DMS 273 treated with DMSO at 0.1 percent for 48 hours (cell line): ENCODE measurements around the gene SH3GL3.

Experiments used
- DNase-seq: peaks from one replicate; lab custom pipeline; 2025; lab: John Stamatoyannopoulos, UW

Gene SH3GL3

DNA sequence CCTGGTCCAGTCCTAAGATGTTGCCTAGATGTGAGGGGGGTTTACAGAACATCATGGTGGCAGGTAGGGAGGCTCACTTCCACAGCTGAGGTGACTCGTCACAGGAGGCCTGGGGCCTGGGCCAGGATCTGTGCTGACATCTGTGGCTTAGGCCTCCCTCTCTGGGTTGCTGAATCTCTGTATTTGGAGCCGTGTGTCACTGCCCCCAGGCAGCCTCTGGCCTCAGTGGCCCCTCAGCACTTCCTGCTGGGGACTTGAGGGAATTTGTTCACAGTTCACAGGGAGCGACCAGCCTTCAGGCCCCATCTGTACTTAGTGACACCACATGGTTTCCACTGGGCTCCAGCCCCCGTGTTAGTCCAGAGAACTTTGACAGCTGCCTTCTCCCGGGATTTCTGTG is 165.1 kb downstream of the SH3GL3 start:
- no peak for DNase-seq

GRCh38 chr15:83612898-83613635 is 165.9 kb downstream of the SH3GL3 start:
- DNase-seq: no peak

DNA sequence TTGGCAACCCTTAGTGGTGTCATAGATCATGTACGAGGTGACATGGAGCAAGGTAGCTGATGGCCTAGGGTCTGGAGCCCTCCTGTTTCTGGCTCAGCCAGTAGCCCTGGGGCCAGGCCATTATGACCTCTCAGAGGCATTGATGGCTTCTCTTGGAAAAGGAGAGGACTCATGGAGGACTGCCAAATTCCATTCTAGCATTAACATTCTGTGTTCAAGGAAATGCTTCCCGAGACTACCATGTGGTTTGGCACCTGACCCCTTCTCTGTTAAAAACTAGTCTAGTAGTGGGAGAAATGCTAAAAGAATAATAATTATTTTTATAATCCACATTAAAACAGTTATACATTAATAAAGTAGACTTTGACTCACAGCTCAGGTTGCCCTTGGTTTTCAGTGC is 166.6 kb downstream of the SH3GL3 start:
- no peak for DNase-seq

DNA sequence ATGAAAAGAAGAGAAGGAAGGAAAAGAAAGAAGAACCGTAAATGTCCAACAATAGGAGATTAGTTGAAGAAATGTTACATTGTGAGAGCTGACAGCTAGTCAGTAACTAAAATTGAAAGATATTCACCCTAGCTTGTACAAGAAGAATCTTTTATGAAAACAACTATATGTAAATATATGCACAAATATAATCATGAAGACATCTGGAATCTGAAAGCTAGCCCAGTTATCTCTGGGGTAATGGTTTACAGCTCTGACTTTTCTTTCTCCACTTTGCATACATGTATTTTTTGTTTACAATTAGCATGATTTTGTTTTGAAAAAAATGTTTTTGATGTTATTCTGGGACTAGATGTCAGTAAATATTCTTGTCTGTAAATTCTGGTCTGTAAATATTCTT is 169.7 kb downstream of the SH3GL3 start:
- DNase-seq: no peak

DNA sequence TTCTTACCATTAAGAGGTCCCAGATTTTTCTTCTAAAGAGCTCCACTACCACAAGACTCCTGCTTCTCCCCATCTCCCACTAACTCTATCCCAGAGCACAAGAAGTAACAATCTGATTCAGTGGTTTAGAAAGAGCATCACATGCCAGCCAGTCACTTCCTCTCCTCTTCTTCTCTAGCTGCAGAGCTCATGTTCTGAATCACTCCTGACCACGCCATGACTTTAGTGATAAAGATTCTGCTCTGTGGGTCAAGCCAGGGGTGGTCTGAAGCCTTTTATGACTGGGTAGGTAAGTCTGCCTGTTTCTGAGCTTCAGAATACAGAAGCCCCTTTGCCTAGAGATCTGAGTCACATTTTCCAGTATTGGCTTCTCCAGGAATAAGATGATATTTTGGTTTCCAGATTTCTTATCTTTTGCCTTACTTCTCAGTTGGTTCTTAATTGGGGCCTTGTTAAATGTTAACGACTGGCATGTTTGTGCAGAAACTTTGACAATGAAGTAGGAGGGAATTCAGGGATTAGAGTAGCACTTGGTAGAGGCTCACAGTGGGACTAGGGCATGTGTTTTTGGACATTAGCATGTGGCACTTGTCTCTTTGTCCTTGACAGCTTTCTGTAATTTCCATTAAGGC is 179.1 kb downstream of the SH3GL3 start:
- no peak for DNase-seq

GRCh38 chr15:83631534-83631933 is 184.4 kb downstream of the SH3GL3 start:
- DNase-seq: no peak

DNA sequence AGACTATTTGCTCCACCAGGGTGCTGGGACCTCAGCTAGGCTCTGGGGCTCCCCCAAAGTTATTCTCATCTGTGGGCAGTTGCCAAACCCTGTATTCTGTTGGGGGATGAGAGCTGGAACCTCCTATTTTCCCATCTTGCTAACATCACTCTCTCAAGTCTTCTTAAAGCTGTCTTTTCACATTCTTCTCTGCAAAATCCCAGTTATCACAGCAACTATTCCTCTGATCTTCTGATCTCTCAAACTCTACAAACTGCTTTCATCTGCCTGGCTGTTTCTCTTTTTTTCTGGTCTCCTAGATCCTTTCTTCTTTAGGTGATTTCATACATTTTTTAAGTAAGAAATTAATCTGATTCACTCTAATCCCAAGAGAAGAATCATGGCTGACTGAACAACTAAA is 196.1 kb downstream of the SH3GL3 start:
- DNase-seq: no peak

DNA sequence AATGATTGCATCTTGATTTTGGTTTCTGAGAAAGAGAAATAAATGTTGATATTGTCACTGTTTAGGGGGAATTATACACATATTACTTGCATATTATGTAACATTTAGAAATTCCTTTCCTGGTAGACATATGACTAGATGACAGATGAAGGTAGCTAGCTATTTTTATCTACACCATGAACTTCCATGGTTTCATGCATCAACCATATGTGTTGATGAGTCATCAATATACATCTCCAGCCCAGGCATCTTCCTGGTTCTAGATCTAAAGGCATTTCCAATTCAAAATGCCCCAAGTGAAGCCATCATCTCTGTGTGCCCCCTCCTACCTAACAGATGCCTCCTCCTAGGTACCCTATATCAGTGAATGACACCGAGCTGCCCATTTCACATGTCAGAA is 197.3 kb downstream of the SH3GL3 start:
- DNase-seq: no peak

DNA sequence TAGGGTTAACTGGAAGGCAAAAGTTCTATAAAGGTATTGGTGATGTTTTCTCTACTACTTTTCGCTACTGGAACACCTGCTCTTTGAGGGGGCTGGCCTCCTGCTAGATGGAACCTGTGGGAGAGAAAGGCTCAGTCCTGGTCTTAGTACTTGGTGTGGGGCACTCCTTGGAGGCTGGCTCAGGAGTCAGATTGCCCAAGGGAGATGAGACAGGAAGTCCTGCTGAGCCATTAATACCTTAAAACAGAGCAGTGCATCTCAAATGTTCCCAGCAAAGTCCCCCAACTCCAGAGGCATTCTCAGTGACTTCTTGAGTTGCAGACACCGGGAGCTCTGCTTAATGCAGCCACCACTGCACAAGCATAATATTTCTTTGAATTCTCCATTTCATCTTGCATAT is 203.7 kb downstream of the SH3GL3 start:
- DNase-seq: no peak

GRCh38 chr15:83651541-83651940 is 204.4 kb downstream of the SH3GL3 start:
- DNase-seq: no peak

DNA sequence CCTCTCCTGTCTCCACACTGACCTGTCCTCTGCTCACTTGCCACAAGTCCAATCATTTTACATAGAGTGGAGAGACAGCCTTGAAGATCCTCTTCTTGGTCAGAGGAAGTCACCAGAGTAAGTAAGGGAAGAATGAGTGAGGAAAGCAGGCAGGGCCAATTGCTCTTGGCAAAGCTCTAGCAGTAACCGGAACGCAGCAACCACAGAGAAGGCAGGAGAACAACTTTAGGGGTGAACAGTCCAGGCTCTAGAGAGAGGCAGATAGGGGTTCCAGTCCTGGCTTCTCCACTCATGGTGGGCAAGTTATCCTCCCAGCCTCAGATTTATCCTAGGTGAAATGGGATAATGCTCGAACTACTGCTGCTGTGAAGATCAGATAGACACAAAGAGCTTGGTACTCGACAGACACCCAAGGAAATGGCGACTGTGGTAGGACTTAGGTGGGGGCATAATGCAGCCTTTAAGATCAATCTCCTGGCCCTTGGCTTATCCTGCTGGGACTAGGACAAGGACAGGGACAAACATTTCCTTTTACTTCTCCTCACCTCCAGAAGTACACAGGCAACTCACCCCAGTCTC is 205.6 kb downstream of the SH3GL3 start:
- DNase-seq: no peak

DNA sequence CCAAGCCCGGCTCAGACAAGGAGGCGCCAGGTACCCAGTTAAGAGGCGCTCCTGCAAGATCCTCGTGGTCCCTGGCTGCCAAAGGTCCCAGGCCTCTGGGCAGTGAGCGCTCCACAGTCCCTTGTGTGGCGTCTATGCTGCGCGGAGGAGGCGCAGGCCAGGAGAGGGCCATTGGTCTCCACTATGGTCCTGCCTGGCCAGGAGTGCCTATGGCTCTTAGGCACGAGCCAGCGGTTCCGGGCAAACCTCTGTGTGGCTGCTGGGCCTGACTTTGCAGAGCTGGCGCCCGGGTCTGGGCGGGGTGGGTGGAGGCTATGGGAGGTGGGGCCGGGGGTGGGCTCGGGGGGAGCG is 206.1 kb downstream of the SH3GL3 start:
- DNase-seq: no peak

DNA sequence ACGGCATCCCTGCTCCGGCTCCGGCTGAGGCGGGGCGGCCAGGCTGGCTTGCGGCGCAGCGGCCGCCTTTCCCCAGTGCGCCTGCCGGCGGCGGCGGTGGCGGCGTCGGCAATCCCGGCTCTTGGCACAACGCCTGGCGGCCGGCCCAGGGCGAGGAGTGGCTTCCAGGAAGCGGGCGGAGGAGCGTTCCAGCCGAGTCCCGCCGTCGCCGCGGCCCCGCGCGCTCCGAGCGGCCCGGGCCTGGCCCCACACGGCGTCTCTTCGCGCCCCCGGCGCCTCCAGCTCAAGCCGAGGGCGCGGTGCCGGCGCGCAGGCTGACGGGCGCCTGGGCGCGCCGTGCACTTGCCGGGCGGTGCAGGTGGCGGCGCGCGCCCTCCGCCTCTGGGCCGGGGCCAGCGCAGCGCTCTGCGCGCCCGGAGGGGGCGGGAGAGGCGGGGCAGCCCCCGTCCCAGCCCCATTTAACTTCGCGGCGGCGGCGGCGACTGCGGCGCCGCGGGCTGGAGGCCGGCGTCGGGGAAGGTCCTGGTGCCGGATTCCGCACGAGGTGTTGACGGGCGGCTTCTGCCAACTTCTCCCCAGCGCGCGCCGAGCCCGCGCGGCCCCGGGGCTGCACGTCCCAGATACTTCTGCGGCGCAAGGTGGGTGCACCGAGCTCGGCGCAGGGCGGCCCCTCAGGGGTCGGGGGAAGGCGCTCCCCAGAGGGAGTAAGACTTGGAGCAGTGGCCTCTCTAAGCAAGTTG is 206.7 kb downstream of the SH3GL3 start, which contains the start of gene ADAMTSL3:
Gene ADAMTSL3, plus strand, starts transcription at position 485 of the 740 bp plus-strand sequence. CDS start 1,639 bp downstream, outside the sequence.
- peak; percentile 0 for DNase-seq

DNA sequence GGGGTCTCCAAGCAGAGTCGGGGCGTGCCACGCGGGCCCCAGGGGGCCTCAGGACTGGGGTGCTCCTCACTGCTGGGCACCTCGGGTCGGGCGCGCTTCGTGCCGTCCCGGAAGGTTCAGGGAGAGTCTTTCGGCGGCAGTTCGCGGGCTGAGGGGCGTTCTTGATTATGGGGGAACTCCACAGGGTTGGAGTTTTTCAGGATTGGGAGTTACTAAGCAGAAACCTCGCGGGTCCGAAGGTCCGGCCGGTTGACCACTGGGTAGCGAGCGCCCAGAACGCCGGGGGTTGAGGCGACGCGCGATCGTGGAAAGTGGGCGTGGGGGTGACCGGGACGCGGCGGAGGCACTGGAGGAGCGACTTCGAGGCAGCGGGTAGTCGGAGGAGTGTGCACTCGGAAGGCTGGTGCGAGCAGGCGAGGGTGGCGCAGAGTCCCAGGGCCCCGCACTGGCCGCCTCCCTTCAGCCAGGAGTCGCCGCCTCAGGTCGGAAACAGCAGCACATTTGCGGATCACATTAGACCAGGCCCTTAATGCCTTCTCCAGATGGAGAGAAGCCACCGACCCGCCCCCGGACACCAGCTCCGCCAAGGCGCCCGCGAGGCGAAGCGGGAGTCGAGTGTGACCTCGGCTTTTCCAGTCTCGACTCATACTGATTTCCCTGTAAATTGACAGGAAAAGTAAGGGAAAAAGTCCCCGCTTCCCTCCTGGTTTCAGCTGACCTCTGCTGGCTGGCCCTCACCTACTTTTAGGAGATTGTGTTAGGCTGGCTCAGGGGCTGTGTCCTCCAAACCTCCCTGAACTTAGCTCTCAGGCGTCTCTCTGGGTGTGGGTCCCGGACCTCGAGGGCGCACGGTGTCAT is 207.5 kb downstream of the SH3GL3 start:
- no peak for DNase-seq

DNA sequence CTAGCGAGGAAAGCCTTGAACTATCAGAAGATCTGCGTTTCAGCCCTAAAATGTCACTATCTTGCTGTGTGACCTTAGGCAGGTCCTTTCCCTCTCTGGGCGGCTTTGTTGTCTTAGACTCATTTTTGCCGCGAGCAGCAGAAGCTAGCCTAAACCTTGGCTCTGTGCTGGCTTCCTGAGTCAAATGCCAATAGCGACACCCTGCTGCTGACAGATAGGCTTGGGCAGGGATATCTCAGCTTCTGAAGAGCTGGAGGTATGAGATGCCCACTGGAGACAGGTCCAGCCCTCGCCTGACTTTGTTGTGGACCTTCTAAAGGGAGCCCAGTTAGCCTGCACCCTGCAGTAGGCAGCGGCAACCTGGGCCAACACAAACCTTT is 208.1 kb downstream of the SH3GL3 start:
- no peak for DNase-seq

- no peak for DNase-seq
These were observed 209.1 kb downstream of the SH3GL3 start for GRCh38 chr15:83656192-83656591.

- no peak for DNase-seq
These were observed 209.9 kb downstream of the SH3GL3 start for GRCh38 chr15:83656943-83657528.

DNA sequence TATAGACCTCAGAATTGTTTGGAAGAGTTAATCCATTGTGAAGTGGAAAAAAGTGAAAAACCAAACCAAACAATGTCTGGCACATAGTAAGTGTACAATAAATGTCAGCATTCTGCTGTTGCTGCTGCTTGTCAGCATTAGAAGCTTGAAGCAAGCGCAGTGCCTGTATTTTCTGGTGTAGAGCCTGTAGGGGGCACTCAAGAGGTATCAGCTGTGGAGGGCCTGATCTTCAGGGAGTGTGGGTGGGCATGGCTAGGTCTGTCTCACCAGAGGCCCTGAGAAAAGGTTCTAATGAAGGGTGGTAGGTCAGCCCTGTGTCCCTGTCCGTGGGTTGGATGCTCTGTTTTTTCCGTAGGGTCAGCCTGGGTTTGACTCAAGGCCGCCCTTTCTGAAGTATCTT is 210.4 kb downstream of the SH3GL3 start:
- DNase-seq: no peak

DNA sequence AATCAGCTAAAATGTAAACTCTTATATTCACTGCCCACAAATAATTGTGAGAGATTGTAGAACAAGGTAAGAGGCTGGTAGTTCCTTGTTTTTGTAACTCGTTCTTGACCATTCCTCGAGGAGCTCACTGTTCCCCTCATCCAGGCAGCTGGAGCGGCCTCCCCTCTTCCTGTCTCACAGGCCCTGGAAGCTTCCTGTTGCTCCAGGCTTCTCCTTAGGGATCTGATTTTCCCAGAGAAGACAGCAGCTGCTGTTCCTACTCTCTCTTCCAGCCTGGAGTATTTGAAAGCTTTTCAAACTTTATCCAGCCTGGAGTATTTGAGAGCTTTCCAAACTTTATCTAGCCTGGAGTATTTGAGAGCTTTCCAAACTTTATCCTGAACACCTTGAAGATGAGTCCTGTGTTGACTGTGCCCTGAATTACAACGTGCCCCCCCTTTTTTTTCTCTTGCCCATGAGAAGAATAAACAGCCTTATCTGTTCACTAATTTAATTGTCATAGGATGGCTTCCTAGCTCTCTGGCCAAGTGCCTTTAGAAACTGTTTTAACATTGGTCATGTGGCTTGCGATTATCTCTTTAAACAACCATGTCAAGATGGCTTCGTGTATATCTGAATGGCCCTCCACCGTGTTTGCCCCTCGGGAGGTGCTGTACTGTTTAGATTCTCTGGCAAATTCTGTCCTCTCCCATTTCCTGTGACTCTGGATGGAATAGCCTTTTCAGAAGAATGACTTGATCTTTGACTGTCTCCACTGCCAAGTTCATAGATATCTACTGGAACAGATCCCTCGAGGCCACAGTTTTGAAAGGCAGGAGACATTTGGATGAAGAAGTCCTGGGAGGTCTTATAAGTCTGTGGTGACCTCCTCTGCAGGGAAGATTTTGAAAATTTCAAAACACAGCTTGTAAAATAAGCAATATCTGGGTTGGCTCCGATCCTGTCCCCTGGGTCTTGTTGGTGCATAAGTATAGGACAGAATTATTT is 211.6 kb downstream of the SH3GL3 start:
- DNase-seq: no peak

DNA sequence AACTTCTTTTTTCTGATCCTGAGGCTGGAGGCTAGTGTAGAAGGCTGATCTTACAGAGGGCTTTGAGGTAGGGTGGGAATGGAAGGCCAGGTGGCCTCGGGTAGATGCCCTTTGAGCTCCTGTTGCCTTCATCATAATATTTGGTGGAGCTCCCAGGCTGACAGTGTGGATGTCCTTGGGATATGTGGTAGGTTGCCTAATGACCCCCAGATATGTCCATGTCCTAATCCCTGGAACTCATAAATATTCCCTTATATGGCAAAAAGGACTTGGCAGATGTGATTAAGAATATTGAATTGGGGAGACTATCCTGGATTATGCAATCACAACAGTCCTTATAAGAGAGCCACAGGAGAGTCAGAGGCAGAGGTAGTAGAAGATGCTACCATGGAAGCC is 212.3 kb downstream of the SH3GL3 start:
- DNase-seq: no peak
